AG04449 (cell line): Measurements from ENCODE around the gene PLK3.
"Not testable (repeated sequence)": the region's sequence is repeated elsewhere in the genome, so short reads cannot be mapped to it uniquely, and the experiment has no call there.

Source experiments
- CTCF ChIA-PET: fragments of 350-600 bp; formaldehyde crosslinking; extraction: SDS; loops from one replicate; lab custom pipeline; 2021; ENCODE audit warnings: antibody characterized with exemption; lab: Yijun Ruan, JAX
- POLR2A ChIA-PET: fragments of 400-600, 350-600 bp; formaldehyde crosslinking; extraction: SDS; loops from one replicate; lab custom pipeline; 2020; ENCODE audit warnings: antibody characterized with exemption, inconsistent platforms; lab: Yijun Ruan, JAX
- DNase-seq: peaks from one replicate; pipeline ENCODE4 v3.0.0-alpha.2; 2010; ENCODE audit warnings: low read depth, low spot score
- H3K4me3 ChIP-seq: 2 replicates; pipeline ENCODE4 v1.5.1; 2011; ENCODE audit warnings: low read depth, mild to moderate bottlenecking, control low read depth, low read length
- CTCF ChIP-seq: IDR thresholded peaks from one replicate; pipeline ENCODE4 v1.5.1; 2011; ENCODE audit warnings: mild to moderate bottlenecking, moderate library complexity, low read length, control low read depth, inconsistent platforms; ENCODE audit not compliant: insufficient read depth; ENCODE audit errors: missing control alignments

Gene PLK3

GRCh38 chr1:44811234-44811633 is 11.1 kb downstream of the PLK3 start:
- no peak for DNase-seq
- peak overlapping the region; percentile 6; the same call in 1 of the 2 replicates for H3K4me3 ChIP-seq
- ChIA-PET CTCF (interaction anchor here (1.8 to 3.7 kb wide), 2 partner anchors 11 to 18 kb away, joined by 5 to 17 read pairs; partner anchors contain the start of gene PLK3), POLR2A (interaction anchor here (0.7 to 4.6 kb wide), 4 partner anchors 8 to 12 kb away, joined by 3 to 53 read pairs (median 6); partner anchors contain the start of gene PLK3)
- TF ChIP-seq CTCF = no peak

- POLR2A ChIA-PET = interaction anchor here (1.1 to 4.6 kb wide), 5 partner anchors 10 to 91 kb away, joined by 3 to 53 read pairs (median 4); partner anchors contain the start of gene PLK3
Observed at GRCh38 chr1:44812822-44813543, 12.8 kb downstream of the PLK3 start.

GRCh38 chr1:44815926-44816325 is 15.7 kb downstream of the PLK3 start:
- ChIA-PET CTCF (interaction anchor here (1.1 to 2.1 kb wide), 3 partner anchors 83 to 198 kb away, joined by 3 to 5 read pairs (median 3); no protein-coding TSS in a partner anchor), POLR2A (interaction anchor here (0.5 to 3.1 kb wide), 3 partner anchors 10 to 85 kb away, joined by 3 to 13 read pairs (median 4); partner anchors contain the start of genes PLK3 and RNU5D-1)
- not testable (repeated sequence) for H3K4me3 ChIP-seq, DNase-seq

More at GRCh38 chr1:44812822-44813543, 12.8 kb downstream of the PLK3 start:
- H3K4me3 ChIP-seq = peak overlapping the region; percentile 35
- CTCF ChIA-PET = interaction anchor here (1.9 to 3.7 kb wide), 2 partner anchors 13 to 20 kb away, joined by 8 to 17 read pairs; partner anchors contain the start of gene PLK3
- TF ChIP-seq CTCF = no peak
- no peak for DNase-seq

- CTCF ChIA-PET = interaction anchor here (0.9 to 1.8 kb wide), 6 partner anchors 9 to 194 kb away, joined by 3 to 9 read pairs (median 4); partner anchors contain the start of genes BTBD19, HECTD3, PLK3 and RNU5D-1
- TF ChIP-seq CTCF = no peak
- no peak for DNase-seq
- H3K4me3 ChIP-seq = no peak overlapping the region
- POLR2A ChIA-PET = interaction anchor here (1.0 to 3.1 kb wide), 4 partner anchors 9 to 194 kb away, joined by 4 to 63 read pairs (median 15); partner anchors contain the start of genes BTBD19, DYNLT4, HECTD3 and PLK3
Observed at GRCh38 chr1:44817307-44817706, 17.1 kb downstream of the PLK3 start.

GRCh38 chr1:44817771-44818495 is 17.8 kb downstream of the PLK3 start:
- H3K4me3 ChIP-seq = no peak overlapping the region
- TF ChIP-seq CTCF = no peak
- POLR2A ChIA-PET = interaction anchor here (1.0 to 3.1 kb wide), 5 partner anchors 10 to 194 kb away, joined by 4 to 63 read pairs (median 13); partner anchors contain the start of genes BTBD19, DYNLT4, HECTD3 and PLK3
- DNase-seq = no peak
- CTCF ChIA-PET = interaction anchor here (1.0 to 2.0 kb wide), 9 partner anchors 9 to 193 kb away, joined by 3 to 9 read pairs (median 5); partner anchors contain the start of genes BTBD19, HECTD3, PLK3 and RNU5D-1

- ChIA-PET CTCF (interaction anchor here (0.9 to 2.2 kb wide), 6 partner anchors 10 to 197 kb away, joined by 3 to 6 read pairs (median 4); partner anchors contain the start of genes BTBD19, DYNLT4 and PLK3), POLR2A (interaction anchor here (0.6 to 4.9 kb wide), 17 partner anchors 8 to 200 kb away, joined by 3 to 78 read pairs (median 7); partner anchors contain the start of genes BTBD19, DYNLT4, EIF2B3 and HECTD3)
- no peak for DNase-seq
- H3K4me3 ChIP-seq = peak overlapping the region; percentile 44
- TF ChIP-seq CTCF = no peak
Observed at GRCh38 chr1:44819196-44819607, 19.0 kb downstream of the PLK3 start.
